CD1c-positive myeloid dendritic cell (primary cell): Measurements from ENCODE around the gene POF1B.
"Not testable (repeated sequence)": the region's sequence is repeated elsewhere in the genome, so short reads cannot be mapped to it uniquely, and the experiment has no call there.

Source experiments
- DNase-seq: peaks from one replicate; pipeline ENCODE4 v3.0.0-alpha.2; 2016; ENCODE audit errors: extremely low spot score

The POF1B gene, protein sequence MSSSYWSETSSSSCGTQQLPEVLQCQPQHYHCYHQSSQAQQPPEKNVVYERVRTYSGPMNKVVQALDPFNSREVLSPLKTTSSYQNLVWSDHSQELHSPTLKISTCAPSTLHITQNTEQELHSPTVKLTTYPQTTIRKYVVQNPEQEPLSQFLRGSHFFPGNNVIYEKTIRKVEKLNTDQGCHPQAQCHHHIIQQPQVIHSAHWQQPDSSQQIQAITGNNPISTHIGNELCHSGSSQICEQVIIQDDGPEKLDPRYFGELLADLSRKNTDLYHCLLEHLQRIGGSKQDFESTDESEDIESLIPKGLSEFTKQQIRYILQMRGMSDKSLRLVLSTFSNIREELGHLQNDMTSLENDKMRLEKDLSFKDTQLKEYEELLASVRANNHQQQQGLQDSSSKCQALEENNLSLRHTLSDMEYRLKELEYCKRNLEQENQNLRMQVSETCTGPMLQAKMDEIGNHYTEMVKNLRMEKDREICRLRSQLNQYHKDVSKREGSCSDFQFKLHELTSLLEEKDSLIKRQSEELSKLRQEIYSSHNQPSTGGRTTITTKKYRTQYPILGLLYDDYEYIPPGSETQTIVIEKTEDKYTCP

DNA sequence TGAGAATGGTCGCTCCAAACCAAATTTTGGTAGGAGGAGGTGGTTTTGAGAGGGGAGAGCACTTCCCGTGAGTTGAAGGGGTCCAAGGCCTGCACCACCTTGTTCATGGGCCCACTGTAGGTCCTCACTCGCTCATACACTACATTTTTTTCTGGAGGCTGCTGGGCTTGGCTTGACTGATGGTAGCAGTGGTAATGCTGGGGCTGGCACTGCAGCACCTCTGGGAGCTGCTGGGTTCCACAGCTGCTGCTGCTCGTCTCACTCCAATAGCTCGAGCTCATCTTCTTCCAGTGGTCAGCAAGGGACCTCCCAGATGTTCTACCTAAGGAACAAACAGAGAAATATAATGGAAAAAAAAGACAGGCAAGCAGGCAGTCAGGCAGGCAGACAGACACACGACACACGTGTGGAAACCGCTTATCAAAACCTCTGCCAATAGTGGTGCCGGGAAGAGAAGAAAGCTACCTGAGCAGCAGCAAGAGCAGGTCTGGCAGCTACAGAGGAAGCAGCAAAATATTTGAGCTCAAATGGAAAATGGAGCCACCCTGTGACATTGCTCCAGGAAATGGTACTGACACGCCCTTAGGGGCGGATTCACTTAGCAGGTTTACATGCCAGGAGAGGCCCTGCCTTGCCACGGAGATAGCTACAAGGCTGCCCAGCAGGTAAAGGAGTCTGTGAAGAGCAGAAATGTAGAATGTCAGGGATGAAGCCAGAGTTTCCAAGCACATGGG is at the start of gene POF1B:
Gene POF1B, minus strand, starts transcription at position 492 of the 734 bp plus-strand sequence. Its CDS starts 211 bp downstream, at position 281.
- no peak for DNase-seq

DNA sequence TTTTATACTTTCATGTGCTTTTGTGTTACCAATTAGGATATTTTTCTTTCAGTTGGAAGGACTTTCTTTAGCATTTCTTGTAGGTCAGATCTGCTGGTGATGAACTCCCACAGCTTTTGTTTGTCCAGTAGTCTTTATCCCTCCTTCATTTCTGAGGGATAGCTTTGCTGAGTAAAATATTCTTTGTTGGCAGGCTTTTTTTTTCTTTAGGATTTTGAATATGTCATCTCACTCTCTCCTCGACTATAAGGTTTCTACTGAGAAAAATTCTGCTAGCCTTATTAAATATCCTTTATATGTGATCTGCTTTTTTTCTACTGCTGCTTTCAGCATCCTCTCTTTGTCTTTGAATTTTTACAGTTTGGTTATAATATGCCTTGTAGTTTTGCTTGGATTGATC is 49.6 kb upstream of the POF1B start:
- no peak for DNase-seq

DNA sequence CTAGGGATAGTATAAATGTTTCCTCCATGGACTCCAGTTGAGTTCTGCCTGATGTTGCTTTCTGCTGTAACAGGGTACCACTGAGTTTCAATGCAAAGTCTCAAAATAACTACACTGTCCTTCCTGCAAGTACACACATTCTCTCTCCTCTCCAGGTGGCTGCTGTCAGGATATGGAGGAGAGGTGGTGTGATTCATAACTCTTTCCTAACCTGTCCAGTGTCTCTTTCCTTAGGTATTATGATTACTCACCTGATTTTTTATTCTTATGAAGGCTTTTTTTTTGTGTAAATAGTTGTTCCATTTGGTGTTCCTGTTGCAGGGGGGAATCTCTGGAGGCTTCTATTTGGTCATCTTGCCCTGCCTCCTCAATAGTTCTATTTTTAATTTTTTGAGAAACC is 39.8 kb upstream of the POF1B start:
- DNase-seq = no peak

DNA sequence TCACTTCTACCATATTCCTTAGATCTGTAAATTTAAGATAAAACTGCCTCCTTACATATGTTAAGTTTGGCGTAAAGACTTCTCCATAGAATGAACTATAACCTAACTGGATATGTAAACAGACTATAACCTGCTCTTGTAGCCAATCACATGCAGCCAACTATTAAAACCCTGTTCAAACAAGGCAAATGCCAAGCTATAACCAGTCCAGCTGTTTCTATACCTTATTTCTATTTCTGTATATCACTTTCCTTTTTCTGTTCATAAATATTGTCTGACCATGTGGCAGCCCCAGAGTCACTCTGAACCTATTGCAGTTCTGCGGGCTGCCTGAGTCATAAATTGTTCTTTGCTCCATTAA is 12.4 kb upstream of the POF1B start:
- DNase-seq = no peak

DNA sequence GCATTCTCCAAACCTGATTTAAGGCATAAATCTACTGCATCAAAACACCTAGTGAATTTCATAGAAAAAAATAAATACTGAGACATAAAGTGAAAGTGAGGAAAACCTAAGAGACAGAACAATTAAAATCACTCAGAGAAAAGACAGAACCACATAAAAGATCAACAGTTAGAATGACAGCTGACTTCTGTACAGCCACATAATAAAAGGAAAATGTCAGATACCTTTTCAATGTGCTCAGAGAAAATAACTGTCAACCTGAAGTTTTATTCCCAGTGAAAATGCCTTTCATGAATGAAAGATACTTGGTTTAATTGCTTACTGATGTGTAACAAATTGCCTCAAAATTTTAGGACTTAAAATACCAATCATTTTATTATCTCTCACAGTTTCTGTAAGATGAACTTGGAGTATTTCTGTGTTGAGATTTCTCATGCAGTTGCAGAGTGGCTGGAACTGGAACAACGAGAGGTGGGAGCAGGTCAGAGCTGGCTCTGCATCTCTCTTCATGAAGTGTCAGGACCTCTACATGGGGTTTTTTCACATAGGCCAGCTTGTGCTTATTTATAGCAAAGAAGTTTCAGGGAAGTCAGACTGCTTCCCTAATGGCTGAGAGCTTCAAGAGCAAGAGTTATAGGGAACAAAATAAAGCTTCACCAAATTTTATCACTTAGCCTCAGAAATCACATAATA is 11.9 kb upstream of the POF1B start:
- DNase-seq = no peak

DNA sequence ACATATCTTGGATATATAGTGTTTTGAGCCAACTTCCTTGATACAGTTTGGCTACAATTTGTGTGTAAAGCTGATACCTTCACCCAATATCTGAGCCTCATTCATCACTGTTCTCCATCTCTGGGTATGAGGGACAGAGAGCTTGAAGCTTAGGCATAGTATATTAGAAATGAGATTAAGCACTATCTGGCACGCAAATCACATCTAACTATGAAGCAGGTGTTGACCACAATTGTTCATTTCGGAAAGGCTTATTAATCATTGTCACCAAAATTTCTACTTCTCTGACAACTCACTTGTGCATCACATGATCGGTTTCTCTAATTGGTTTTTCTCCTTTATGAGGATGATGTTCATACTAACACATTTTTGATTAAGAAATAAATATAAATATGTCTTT is 2.1 kb upstream of the POF1B start:
- DNase-seq = no peak

DNA sequence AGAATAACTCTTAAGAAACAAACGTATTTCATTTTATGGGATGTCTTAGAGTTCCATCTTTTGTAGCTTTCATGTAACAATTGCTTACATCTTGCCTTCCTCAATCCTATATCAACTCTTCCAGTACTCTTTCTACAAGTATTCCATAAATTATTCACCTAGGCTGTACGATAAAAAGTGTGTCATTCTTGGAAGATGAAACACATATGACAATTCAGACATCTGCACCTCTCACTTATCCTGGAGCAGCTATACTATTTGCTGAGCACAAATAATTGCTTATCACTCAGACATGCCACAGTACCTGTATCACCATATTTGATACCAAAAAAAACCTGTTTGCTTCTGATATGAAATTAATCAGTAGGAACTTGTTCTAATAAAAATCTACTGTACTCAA is 1.0 kb downstream of the POF1B start:
- DNase-seq = no peak

DNA sequence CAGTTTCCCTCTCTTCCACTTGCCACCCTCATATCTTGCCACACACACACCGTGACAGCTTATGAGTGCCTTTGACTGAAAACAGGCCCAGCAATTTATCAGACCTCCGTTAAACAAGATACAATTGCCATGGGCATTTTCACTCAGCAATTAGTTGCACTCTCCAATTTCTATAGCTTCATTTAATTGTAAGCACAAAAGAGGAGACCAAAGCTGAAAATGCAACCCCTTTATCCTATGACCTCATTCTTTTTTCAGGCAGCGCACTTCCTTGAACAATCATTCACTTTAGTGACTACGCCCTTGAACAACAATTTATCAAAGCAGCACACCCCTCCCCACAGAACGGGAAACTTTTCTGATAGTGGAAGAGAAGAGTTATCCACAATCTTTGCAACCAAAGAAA is 4.1 kb downstream of the POF1B start:
- DNase-seq = no peak

DNA sequence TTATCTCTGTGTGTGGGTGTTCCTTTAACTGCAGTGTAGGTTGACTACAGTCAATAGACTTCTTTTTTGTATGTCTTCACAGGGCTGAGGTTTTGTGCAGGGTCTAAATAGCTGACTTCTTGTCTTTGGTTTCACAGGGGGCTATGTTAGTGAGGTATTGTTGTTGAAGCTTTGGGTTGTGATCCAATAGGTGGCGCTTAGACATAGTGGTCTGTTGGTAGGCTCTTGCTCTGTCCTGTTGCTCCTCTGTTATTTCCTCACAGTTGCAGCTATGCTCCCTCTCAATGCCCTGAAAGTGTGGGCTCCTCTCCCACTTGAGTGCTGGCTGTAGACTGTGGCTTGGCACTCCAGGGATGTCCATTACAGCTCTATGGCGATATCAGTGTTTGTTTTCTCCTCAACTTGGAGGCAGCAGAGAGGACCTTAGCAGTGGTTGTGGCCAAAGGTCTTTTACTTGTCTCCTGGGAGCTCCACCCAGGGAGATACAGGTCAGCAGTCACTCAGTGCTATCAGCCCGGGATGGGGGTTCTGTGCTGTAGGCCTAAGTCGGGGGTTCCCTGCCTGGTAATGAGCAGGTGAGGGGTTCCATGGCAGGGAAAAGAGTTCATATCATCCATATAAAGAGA is 14.0 kb downstream of the POF1B start:
- no peak for DNase-seq

DNA sequence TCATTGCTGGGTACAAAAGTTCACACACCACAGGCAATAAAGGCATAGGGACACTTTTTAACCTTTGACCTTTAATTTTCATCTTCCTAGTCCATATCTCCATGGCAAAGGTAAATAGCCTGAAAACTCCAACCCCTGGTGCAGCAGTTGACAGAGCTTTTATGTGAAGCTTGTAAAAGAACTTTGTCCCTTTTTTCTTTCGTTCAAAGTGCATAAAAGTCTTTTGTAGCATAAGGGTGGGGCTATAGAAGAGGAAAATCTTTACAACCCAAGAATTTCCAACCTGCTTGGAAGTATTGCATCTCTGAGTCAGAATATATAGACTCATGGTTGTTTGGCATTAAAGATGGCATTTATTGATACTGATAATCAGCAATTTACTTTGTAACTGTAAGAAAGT is 20.4 kb downstream of the POF1B start:
- DNase-seq = no peak

DNA sequence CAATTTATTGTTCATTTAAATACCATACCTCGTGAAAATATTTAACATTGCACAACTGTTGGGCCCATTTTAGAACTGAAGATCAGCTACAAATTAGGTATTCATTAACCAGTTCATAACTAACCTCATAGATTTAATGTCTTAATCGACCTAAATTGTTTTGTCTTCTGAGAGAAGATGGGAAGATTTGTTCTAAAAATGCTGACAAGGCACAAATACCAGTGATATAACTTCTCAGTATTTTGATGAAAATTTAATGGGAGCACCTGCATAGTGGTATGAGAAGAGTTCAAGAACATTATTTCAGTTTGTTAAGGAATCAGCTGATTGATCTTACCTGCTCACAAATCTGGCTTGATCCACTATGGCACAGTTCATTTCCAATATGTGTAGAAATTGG is 33.9 kb downstream of the POF1B start:
- DNase-seq = no peak

DNA sequence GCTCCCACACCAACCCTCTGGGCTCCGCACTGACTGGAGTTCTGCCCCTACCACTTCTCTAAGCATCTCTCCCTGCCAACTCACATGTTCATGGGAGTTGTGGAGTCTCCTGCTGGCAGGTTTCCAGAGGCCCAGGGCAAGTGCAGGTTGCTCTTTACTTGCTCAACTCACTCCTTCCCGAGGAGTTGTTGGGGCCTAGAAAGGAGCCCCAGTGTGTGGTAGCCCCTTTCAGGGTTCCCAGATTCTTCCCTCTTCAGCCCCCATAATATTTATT is 52.5 kb downstream of the POF1B start:
- no peak for DNase-seq

DNA sequence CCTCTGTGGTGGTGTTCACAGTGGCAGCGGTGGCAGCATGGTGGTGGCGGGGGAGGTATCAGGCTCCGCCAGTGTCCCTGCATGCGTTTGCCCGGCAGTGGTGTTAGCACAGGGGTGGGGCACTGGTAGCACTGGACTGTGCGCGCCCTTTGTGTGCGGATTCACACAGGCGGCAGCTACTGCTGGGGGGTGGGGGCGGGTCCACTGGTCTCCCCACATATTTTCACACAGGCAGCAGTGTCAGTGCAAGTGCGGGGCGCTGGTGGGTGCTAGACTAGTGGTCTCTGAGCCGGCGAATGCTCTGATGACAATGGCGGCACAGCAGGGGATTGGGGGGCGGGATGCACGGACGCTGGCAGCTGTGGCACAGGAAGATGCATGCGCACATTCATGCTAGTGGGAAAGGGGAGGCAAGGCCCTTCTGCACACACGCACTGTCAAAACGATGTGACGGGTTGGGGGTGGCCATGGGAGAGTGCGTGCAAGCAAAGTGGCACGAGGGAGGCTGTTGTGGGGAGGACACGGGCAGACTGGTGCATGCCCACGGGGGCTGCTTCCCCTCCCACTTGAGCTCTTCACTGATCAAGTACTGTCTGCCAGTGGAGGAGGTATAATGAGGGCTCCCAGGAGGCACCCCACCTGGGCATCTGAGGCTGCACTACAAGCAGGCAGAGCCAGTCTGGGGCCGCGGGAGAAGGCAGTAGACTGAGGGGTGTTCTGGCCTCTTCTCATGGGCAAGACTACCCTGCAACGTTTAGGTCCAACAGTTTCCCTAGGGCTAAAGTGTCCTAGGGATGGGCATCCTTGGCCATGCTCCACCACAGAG is 53.0 kb downstream of the POF1B start:
- DNase-seq = no peak

DNA sequence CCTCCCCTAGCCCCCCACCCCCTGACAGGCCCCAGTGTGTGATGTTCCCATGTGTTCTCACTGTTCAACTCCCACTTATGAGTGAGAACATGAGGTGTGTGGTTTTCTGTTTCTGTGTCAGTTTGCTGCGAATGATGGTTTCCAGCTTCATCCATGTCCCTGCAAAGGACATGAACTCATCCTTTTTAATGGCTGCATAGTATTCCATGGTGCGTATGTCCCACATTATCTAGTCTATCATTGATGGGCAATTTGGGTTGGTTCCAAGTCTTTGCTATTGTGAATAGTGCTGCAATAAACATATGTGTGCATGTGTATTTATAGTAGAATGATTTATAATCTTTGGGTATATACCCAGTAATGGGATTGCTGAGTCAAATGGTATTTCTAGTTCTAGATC is 68.1 kb downstream of the POF1B start:
- DNase-seq = not testable (repeated sequence)

DNA sequence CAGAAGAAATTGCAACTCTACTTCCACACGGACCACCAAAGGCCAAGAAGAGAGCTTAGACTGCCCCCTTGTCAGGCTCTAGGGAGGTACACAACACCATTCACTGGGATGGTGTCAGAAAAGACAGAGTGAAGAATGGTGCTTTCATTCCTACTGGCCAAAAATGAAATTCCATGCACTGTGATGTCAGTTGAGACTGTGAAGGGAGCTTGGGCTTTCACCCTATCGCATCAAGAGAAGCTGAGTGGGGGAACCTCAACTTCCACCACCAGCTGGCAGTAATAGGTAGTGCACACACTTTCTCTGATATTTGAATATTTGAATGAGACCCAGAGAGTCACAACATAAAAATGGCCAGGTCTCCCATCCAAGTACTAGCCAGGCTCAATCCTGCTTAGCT is 69.7 kb downstream of the POF1B start:
- DNase-seq = no peak

DNA sequence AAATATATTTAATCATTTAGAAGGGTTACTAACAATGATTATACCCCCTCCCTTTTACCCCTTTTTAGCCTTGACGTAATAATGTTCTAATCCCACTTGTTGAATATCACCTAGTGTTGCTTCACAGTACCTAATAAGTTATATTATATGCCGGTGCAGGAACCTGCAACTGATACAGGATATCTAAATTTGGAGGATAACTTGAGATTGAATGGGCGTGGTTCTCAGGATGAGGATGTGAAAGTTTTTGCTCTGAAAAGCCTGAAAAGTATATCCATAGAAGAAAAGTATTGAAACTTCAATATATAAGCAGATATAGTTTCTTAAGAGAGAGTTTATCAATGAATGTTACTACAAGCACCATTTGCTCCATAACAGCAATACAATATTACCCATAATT is 75.9 kb downstream of the POF1B start:
- no peak for DNase-seq

DNA sequence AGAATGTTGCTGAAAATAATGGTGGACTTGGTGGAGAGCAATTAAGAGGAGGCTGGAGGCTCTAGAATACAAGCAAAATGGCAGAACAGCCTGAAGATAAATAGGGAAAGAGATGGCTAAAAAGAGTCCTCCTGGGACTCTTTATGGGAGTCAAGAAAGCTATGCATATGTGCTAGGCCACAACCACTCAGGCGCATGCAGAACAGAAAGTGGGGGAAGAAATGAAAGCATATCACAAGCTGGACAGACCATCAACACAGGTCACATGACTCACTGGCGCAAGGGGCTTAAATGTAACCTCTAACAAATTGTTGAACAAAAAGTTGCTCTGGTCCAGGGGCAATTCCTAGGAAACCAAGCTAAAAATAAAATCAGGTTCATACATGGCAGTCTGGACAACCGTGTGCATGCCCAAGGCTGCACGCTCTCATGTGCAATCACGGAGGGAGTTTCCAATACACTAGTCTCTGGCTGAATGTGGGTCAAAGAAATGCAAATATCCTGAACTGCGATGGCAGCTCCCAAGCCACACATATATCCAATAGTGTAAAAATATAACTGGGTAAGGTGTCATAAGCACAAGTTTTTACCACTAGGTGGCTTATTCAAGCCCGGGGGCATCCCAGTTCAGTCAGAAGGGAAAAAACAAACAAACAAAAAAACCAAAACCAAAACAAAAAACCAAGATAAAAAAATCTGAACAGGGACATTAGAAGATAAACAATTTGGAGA is 90.3 kb downstream of the POF1B start:
- DNase-seq = no peak

DNA sequence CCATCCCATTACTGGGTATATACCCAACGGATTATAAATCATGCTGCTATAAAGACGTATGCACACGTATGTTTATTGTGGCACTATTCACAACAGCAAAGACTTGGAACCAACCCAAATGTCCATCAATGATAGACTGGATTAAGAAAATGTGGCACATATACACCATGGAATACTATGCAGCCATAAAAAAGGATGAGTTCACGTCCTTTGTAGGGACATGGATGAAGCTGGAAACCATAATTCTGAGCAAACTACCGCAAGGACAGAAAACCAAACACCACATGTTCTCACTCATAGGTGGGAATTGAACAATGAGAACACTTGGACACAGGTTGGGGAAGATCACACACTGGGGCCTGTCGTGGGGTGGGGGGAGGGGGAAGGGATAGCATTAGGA is 94.2 kb downstream of the POF1B start:
- DNase-seq = not testable (repeated sequence)

DNA sequence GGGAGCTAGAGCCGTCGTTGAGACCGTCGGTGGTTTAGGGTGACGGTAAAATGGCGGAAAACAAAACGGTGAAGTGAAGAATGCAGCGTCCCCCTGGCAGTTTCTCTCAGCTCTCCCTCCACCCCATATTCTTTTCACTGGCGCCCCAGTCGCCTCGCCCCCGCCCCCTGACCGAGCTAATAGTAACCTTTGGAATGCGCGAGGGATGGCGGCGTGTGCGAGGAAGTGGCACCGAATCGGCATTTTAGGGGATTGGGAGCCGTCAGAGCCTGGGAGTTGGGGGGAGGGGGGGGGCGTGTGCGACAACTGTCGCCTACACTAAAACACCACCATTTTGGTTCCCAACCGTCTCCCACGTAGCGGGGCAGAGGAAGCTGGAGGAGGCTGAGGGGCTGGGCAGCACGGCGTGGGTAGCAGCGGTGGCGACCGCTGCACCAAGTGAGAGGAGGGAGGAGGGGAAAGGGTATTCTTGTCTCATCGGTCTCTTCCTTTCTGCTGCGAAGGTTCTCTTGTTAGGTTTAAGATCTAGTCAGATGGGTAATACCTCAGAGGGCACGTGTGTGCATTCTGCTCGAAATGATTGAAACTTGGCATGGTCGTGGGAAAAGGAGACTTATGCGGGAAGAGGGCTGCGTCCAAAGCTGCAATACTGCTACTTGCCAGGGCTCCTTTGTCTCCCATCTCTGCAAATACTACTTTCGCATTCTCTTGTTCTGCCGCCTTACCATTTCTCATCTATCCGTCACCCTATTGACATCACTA is 134.8 kb downstream of the POF1B start:
- DNase-seq = peak; percentile 2
